Chondrocyte (in vitro differentiated cells): Measurements from ENCODE around the gene CAP1. TPM values are rescaled to one million over a fixed set of nuclear protein-coding genes. Genes with fewer than 3 reads are reported as not detected.

Source experiments
- DNase-seq: peaks from one replicate; pipeline ENCODE4 v3.0.0; 2021; ENCODE audit warnings: mixed read lengths, low spot score
- H3K27ac Mint-ChIP-seq: one replicate; pipeline ENCODE4 v1.8.0; 2021; ENCODE audit warnings: mild to moderate bottlenecking, moderate library complexity, mixed read lengths; ENCODE audit not compliant: unreplicated experiment
- H3K27me3 Mint-ChIP-seq: 2 replicates; pipeline ENCODE4 v1.8.0; 2021; ENCODE audit warnings: low read depth, mixed read lengths
- H3K36me3 Mint-ChIP-seq: 2 replicates; pipeline ENCODE4 v1.8.0; 2021; ENCODE audit warnings: low read depth, mixed read lengths
- H3K4me1 Mint-ChIP-seq: 2 replicates; pipeline ENCODE4 v1.8.0; 2021; ENCODE audit warnings: low read depth, mild to moderate bottlenecking, mixed read lengths
- H3K4me3 Mint-ChIP-seq: one replicate; pipeline ENCODE4 v1.8.0; 2021; ENCODE audit warnings: mild to moderate bottlenecking, moderate library complexity, mixed read lengths; ENCODE audit not compliant: unreplicated experiment
- H3K9me3 Mint-ChIP-seq: 2 replicates; pipeline ENCODE4 v1.8.0; 2021; ENCODE audit warnings: low read depth, mixed read lengths
- CTCF ChIP-seq: fragments of 200-600 bp; sonication (generic); IDR thresholded peaks from 2 replicates; pipeline ENCODE4 v1.5.0; 2021; ENCODE audit warnings: antibody characterized with exemption, mild to moderate bottlenecking, moderate library complexity
- total RNA-seq: library from RNA; stranded (reverse); gene quantifications from 3 replicates; pipeline ENCODE4 v1.2.1, GENCODE V29; 2021

The CAP1 gene
- total RNA-seq, 1 donor from 2014 or later: 576 TPM

GRCh38 chr1:40092706-40093639 lies 52.4 kb downstream of the CAP1 start:
- H3K36me3 Mint-ChIP-seq: peaks cover 7% of the 10 kb centered on the region
- TF ChIP-seq CTCF: no peak
- H3K4me3 Mint-ChIP-seq: no peak overlapping the region
- no peaks in the 10 kb centered on the region for H3K27me3 Mint-ChIP-seq
- peaks cover 29% of the 10 kb centered on the region for H3K4me1 Mint-ChIP-seq
- no peak for DNase-seq
- peak overlapping the region; percentile 25 for H3K27ac Mint-ChIP-seq
- no peaks in the 10 kb centered on the region for H3K9me3 Mint-ChIP-seq

- no peak for TF ChIP-seq CTCF
- Mint-ChIP-seq H3K4me3 (no peak overlapping the region), H3K36me3 (peaks cover 2% of the 10 kb centered on the region), H3K27ac (no peak overlapping the region), H3K27me3 (no peaks in the 10 kb centered on the region), H3K9me3 (no peaks in the 10 kb centered on the region), H3K4me1 (peaks cover 29% of the 10 kb centered on the region)
- DNase-seq: no peak
These were observed 54.1 kb downstream of the CAP1 start for GRCh38 chr1:40094466-40095110.

GRCh38 chr1:40095806-40096205 lies 55.3 kb downstream of the CAP1 start:
- no peaks in the 10 kb centered on the region for H3K36me3 Mint-ChIP-seq
- no peak overlapping the region for H3K27ac Mint-ChIP-seq
- H3K4me3 Mint-ChIP-seq: no peak overlapping the region
- no peak for TF ChIP-seq CTCF
- H3K27me3 Mint-ChIP-seq: peaks cover 2% of the 10 kb centered on the region
- DNase-seq: no peak
- H3K4me1 Mint-ChIP-seq: peaks cover 26% of the 10 kb centered on the region
- no peaks in the 10 kb centered on the region for H3K9me3 Mint-ChIP-seq

GRCh38 chr1:40096646-40096976 lies 56.1 kb downstream of the CAP1 start:
- no peak for DNase-seq
- Mint-ChIP-seq H3K9me3 (no peaks in the 10 kb centered on the region), H3K4me1 (peaks cover 22% of the 10 kb centered on the region), H3K4me3 (peak overlapping the region; percentile 91), H3K36me3 (no peaks in the 10 kb centered on the region), H3K27me3 (peaks cover 4% of the 10 kb centered on the region), H3K27ac (peak overlapping the region; percentile 76)
- no peak for TF ChIP-seq CTCF

- Mint-ChIP-seq H3K36me3 (no peaks in the 10 kb centered on the region), H3K27me3 (peaks cover 9% of the 10 kb centered on the region), H3K4me1 (peaks cover 21% of the 10 kb centered on the region), H3K9me3 (peaks cover under 1% of the 10 kb centered on the region), H3K27ac (peak within 1 kb of the TSS; percentile 76), H3K4me3 (peak within 1 kb of the TSS; percentile 91)
- DNase-seq: peak; percentile 91
- peak; percentile 74 for TF ChIP-seq CTCF
These were observed 56.7 kb downstream of the CAP1 start, which contains the start of gene PPT1 for GRCh38 chr1:40096977-40097782. Gene PPT1, minus strand, starts transcription at chr1:40097252. Its CDS starts 14 bp downstream, at chr1:40097238.
